BJ (cell line): ENCODE results near the gene ZDHHC14. TPM values are rescaled to one million over a fixed set of nuclear protein-coding genes. Genes with fewer than 3 reads are reported as not detected.

Experiments used
- CTCF ChIA-PET: fragments of 350-600 bp; formaldehyde crosslinking; extraction: SDS; loops from one replicate; lab custom pipeline; 2021; ENCODE audit warnings: antibody characterized with exemption, inconsistent platforms; lab: Yijun Ruan, JAX
- POLR2A ChIA-PET: fragments of 300-600 bp; sonication (Branson Sonifier 250); formaldehyde crosslinking; extraction: SDS; loops from one replicate; lab custom pipeline; 2021; ENCODE audit warnings: antibody characterized with exemption; lab: Charles Lee
- DNase-seq: peaks from one replicate; pipeline ENCODE4 v3.0.0-alpha.2; 2011; ENCODE audit warnings: low read depth
- H3K27me3 ChIP-seq: 2 replicates; pipeline ENCODE4 v1.6.0; 2011; ENCODE audit warnings: low read length; ENCODE audit not compliant: control insufficient read depth, insufficient read depth
- H3K36me3 ChIP-seq: 2 replicates; pipeline ENCODE4 v1.5.1; 2011; ENCODE audit warnings: low read length; ENCODE audit not compliant: control insufficient read depth, insufficient read depth
- H3K4me3 ChIP-seq: 2 replicates; pipeline ENCODE4 v1.5.1; 2011; ENCODE audit warnings: low read depth, mild to moderate bottlenecking, control low read depth, low read length
- polyA plus RNA-seq: library from polyadenylated mRNA; depleted of rRNA; stranded (reverse); fragments of >200 nt; gene quantifications from 2 replicates; pipeline ENCODE4 v1.2.3, GENCODE V29; 2011
- TF ChIP-seq, protein P1 (sequence below): IDR thresholded peaks from 2 replicates; pipeline ENCODE4 v1.5.1; 2011; ENCODE audit warnings: low read depth, mild to moderate bottlenecking, control low read depth, inconsistent platforms, low read length, moderate library complexity; ENCODE audit not compliant: insufficient read depth

ZDHHC14 gene
- polyA plus RNA-seq, 1 experiment = 3.6 TPM

GRCh38 chr6:157496534-157497095, 115.6 kb downstream of the ZDHHC14 start:
- Histone ChIP-seq H3K4me3 (no peak overlapping the region), H3K27me3 (no peaks in the 10 kb centered on the region), H3K36me3 (no peaks in the 10 kb centered on the region)
- no peak for DNase-seq
- CTCF ChIA-PET = no interaction called here
- TF ChIP-seq, protein P1, sequence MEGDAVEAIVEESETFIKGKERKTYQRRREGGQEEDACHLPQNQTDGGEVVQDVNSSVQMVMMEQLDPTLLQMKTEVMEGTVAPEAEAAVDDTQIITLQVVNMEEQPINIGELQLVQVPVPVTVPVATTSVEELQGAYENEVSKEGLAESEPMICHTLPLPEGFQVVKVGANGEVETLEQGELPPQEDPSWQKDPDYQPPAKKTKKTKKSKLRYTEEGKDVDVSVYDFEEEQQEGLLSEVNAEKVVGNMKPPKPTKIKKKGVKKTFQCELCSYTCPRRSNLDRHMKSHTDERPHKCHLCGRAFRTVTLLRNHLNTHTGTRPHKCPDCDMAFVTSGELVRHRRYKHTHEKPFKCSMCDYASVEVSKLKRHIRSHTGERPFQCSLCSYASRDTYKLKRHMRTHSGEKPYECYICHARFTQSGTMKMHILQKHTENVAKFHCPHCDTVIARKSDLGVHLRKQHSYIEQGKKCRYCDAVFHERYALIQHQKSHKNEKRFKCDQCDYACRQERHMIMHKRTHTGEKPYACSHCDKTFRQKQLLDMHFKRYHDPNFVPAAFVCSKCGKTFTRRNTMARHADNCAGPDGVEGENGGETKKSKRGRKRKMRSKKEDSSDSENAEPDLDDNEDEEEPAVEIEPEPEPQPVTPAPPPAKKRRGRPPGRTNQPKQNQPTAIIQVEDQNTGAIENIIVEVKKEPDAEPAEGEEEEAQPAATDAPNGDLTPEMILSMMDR = no peak
- POLR2A ChIA-PET = no interaction called here

DNA sequence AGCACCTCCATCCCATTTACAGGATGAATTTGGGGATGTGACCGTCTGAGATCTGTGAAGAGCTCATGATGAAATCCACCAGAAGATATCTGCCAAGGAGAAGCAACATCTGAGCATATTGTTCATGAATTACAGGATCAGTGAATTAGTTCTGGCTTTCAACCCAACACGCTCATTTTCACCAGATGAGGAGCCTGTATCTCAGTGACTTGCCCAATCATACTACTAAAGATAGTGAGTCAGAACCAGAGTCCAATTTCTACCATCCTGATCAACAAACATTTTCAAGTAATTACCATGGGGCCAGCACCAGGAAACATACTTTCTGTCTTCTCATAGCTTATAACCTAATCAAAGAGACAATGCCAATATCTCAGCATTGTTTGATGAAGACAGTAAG, 116.6 kb downstream of the ZDHHC14 start:
- DNase-seq = no peak
- TF ChIP-seq, protein P1 = no peak
- Histone ChIP-seq H3K4me3 (no peak overlapping the region), H3K27me3 (no peaks in the 10 kb centered on the region), H3K36me3 (no peaks in the 10 kb centered on the region)
- POLR2A ChIA-PET = no interaction called here
- CTCF ChIA-PET = no interaction called here

- CTCF ChIA-PET = interaction anchor here (0.5 to 0.6 kb wide), 2 partner anchors 245 to 549 kb away, joined by 3 read pairs; no protein-coding TSS in a partner anchor
- no peak overlapping the region for H3K4me3 ChIP-seq
- no peak for DNase-seq
- no peaks in the 10 kb centered on the region for H3K36me3 ChIP-seq
- POLR2A ChIA-PET = interaction anchor here (0.7 kb wide), 1 partner anchor 42 kb away, joined by 6 read pairs; no protein-coding TSS in a partner anchor
- TF ChIP-seq, protein P1 = no peak
- no peaks in the 10 kb centered on the region for H3K27me3 ChIP-seq
Observed at GRCh38 chr6:157498817-157499216, 117.8 kb downstream of the ZDHHC14 start.

DNA sequence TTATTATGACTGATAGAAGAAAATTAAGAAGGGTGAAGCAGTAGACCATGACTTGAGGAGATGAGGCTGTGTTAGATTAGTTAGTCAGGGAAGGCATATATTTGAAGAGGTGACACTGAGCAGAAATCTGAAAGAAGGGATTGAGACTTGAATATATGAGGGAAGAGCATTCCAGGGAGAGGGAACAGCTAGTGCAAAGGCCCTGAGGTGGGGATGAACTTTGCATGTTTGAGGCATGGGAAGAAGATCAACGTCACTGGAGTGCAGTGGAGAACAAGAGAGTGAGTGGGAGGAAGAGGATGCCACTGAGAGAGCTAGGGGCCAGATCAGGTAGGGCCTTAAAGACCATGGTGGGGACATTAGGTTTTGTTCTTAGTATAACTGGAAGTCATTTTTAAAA, 119.0 kb downstream of the ZDHHC14 start:
- TF ChIP-seq, protein P1 = no peak
- no peak overlapping the region for H3K4me3 ChIP-seq
- ChIA-PET CTCF (no interaction called here), POLR2A (no interaction called here)
- no peak for DNase-seq
- H3K27me3 ChIP-seq = no peaks in the 10 kb centered on the region
- H3K36me3 ChIP-seq = no peaks in the 10 kb centered on the region

GRCh38 chr6:157503018-157503747, 122.2 kb downstream of the ZDHHC14 start:
- CTCF ChIA-PET = no interaction called here
- DNase-seq = no peak
- no peaks in the 10 kb centered on the region for H3K36me3 ChIP-seq
- H3K27me3 ChIP-seq = no peaks in the 10 kb centered on the region
- no peak overlapping the region for H3K4me3 ChIP-seq
- TF ChIP-seq, protein P1 = no peak
- POLR2A ChIA-PET = no interaction called here
